H1 (cell line): Measurements from ENCODE around the gene MDM1. TPM values are rescaled to one million over a fixed set of nuclear protein-coding genes. Genes with fewer than 3 reads are reported as not detected.

Experiments used
- CTCF ChIA-PET: fragments of 300-600 bp; sonication (Branson Sonifier 250); formaldehyde crosslinking; loops from one replicate; lab custom pipeline; 2021; ENCODE audit not compliant: partially characterized antibody; lab: Charles Lee
- POLR2A ChIA-PET: fragments of 300-600 bp; sonication (Branson Sonifier 250); formaldehyde crosslinking; loops from one replicate; lab custom pipeline; 2021; ENCODE audit warnings: inconsistent platforms; ENCODE audit not compliant: partially characterized antibody; lab: Charles Lee
- DNase-seq, 2 experiments: peaks; one replicate each; pipeline versions ENCODE4 v3.0.0 to v3.0.0-alpha.2; 2010 to 2022; ENCODE audit warnings: low spot score in 2 of 2, low read depth in 1 of 2, mixed read lengths in 1 of 2
- FAIRE-seq: peaks from 2 replicates; lab custom pipeline; 2011; peaks lifted over from hg19 to GRCh38; lab: Jason Lieb, UNC
- H2AFZ ChIP-seq: 2 replicates; pipeline ENCODE4 v1.8.1; 2012; ENCODE audit warnings: low read length, inconsistent platforms
- H2AK5ac ChIP-seq: 2 replicates; pipeline ENCODE4 v1.6.1; 2013; ENCODE audit warnings: low read depth, low read length
- H2BK120ac ChIP-seq: replicated peaks from 2 replicates; pipeline ENCODE3; 2013; ENCODE audit warnings: low read depth, low read length, inconsistent platforms
- H2BK12ac ChIP-seq: 2 replicates; pipeline ENCODE4 v1.6.1; 2013; ENCODE audit warnings: low read depth, low read length
- H2BK15ac ChIP-seq: 2 replicates; pipeline ENCODE4 v1.6.1; 2013; ENCODE audit warnings: low read length
- H2BK20ac ChIP-seq: 2 replicates; pipeline ENCODE4 v1.6.1; 2013; ENCODE audit warnings: low read length
- H2BK5ac ChIP-seq: 2 replicates; pipeline ENCODE4 v1.6.1; 2013; ENCODE audit warnings: low read depth, low read length
- H3K14ac ChIP-seq: 2 replicates; pipeline ENCODE4 v1.6.1; 2013; ENCODE audit warnings: inconsistent platforms; ENCODE audit not compliant: insufficient read length
- H3K18ac ChIP-seq: 2 replicates; pipeline ENCODE4 v1.6.1; 2013; ENCODE audit warnings: low read length; ENCODE audit errors: extremely low read depth
- H3K23ac ChIP-seq: 2 replicates; pipeline ENCODE4 v1.6.1; 2013; ENCODE audit warnings: inconsistent platforms; ENCODE audit not compliant: insufficient read length
- H3K23me2 ChIP-seq: 2 replicates; pipeline ENCODE4 v1.6.1; 2013; ENCODE audit warnings: low read depth, low read length
- H3K27ac ChIP-seq: 2 replicates; pipeline ENCODE4 v1.6.1; 2011; ENCODE audit warnings: low read depth, low read length, inconsistent platforms
- H3K27me3 ChIP-seq, 4 experiments: replicated peaks in 1 of 4; 1 replicate in 1 of 4; 2 replicates in 3 of 4; pipeline versions ENCODE4 v1.6.1 to v1.8.1; 2011 to 2013; ENCODE audit warnings: low read length in 3 of 4, mild to moderate bottlenecking in 3 of 4, inconsistent platforms in 2 of 4, mixed read lengths in 2 of 4, moderate library complexity in 1 of 4; ENCODE audit not compliant: control insufficient read depth in 3 of 4, insufficient read depth in 3 of 4; ENCODE audit errors: extremely low read depth in 1 of 4
- H3K36me3 ChIP-seq, 4 experiments: 2 replicates each; pipeline versions ENCODE4 v1.6.1 to v1.8.1; 2011 to 2013; ENCODE audit warnings: mild to moderate bottlenecking in 4 of 4, low read length in 3 of 4, moderate library complexity in 2 of 4, control low read depth in 1 of 4, inconsistent platforms in 1 of 4; ENCODE audit not compliant: insufficient read depth in 4 of 4, control insufficient read depth in 2 of 4
- H3K4ac ChIP-seq: replicated peaks from 2 replicates; pipeline ENCODE3; 2013; ENCODE audit warnings: low read length, low read depth, mixed read lengths, inconsistent platforms; ENCODE audit not compliant: insufficient read length
- H3K4me1 ChIP-seq, 4 experiments: replicated peaks in 1 of 4; 1 replicate in 1 of 4; 2 replicates in 3 of 4; pipeline versions ENCODE4 v1.6.1 to v1.8.1; 2011 to 2013; ENCODE audit warnings: low read length in 3 of 4, inconsistent platforms in 2 of 4, mixed read lengths in 1 of 4; ENCODE audit not compliant: insufficient read depth in 4 of 4, control insufficient read depth in 3 of 4
- H3K4me2 ChIP-seq, 2 experiments: 2 replicates each; pipeline versions ENCODE4 v1.6.1 to v1.8.1; 2011 to 2013; ENCODE audit warnings: low read depth in 2 of 2, low read length in 2 of 2, control low read depth in 1 of 2, inconsistent platforms in 1 of 2, mild to moderate bottlenecking in 1 of 2; ENCODE audit not compliant: insufficient read depth in 1 of 2
- H3K4me3 ChIP-seq, 4 experiments: fragments of 200-600, 300-600 bp in 1 of 4; sonication (generic), shearing (Covaris generic), sonication (Bioruptor Twin) in 1 of 4; 2 replicates each; pipeline versions ENCODE4 v1.5.1 to v1.8.1; 2011 to 2016; ENCODE audit warnings: low read length in 4 of 4, low read depth in 3 of 4, control low read depth in 2 of 4, inconsistent platforms in 2 of 4, mild to moderate bottlenecking in 2 of 4, mixed read lengths in 1 of 4, moderate library complexity in 1 of 4; ENCODE audit not compliant: insufficient read depth in 2 of 4; ENCODE audit errors: extremely low read depth in 1 of 4
- H3K56ac ChIP-seq: replicated peaks from 2 replicates; pipeline ENCODE3; 2013; ENCODE audit warnings: low read depth, mild to moderate bottlenecking, mixed read lengths, low read length, inconsistent platforms; ENCODE audit not compliant: insufficient read length
- H3K79me1 ChIP-seq: 2 replicates; pipeline ENCODE4 v1.6.1; 2013; ENCODE audit warnings: low read depth, low read length, control low read depth
- H3K79me2 ChIP-seq, 2 experiments: 2 replicates each; pipeline versions ENCODE4 v1.6.1 to v1.8.1; 2012 to 2013; ENCODE audit warnings: low read length in 2 of 2, mild to moderate bottlenecking in 2 of 2, inconsistent platforms in 1 of 2; ENCODE audit not compliant: insufficient read depth in 2 of 2, control insufficient read depth in 1 of 2
- H3K9ac ChIP-seq, 4 experiments: replicated peaks in 1 of 4; 1 replicate in 1 of 4; 2 replicates in 3 of 4; pipeline versions ENCODE4 v1.6.1 to v1.8.1; 2011 to 2013; ENCODE audit warnings: low read depth in 3 of 4, low read length in 3 of 4, control low read depth in 2 of 4, mild to moderate bottlenecking in 2 of 4, moderate library complexity in 2 of 4, inconsistent platforms in 1 of 4; ENCODE audit errors: extremely low read depth in 1 of 4
- H3K9me3 ChIP-seq, 2 experiments: 2 replicates each; pipeline versions ENCODE4 v1.6.1 to v1.8.1; 2012 to 2013; ENCODE audit warnings: mild to moderate bottlenecking in 2 of 2, moderate library complexity in 2 of 2, control low read depth in 1 of 2, inconsistent platforms in 1 of 2, low read depth in 1 of 2, low read length in 1 of 2, mixed read lengths in 1 of 2; ENCODE audit not compliant: insufficient read depth in 2 of 2
- H4K20me1 ChIP-seq, 2 experiments: replicated peaks in 1 of 2; 2 replicates each; pipeline versions ENCODE3 to v1.8.1; 2011 to 2013; ENCODE audit warnings: inconsistent platforms in 2 of 2, low read length in 2 of 2, mild to moderate bottlenecking in 1 of 2; ENCODE audit not compliant: insufficient read depth in 2 of 2, control insufficient read depth in 1 of 2
- H4K5ac ChIP-seq: 2 replicates; pipeline ENCODE4 v1.6.1; 2013; ENCODE audit warnings: low read length, low read depth, mixed read lengths, inconsistent platforms; ENCODE audit not compliant: insufficient read length
- H4K8ac ChIP-seq: 2 replicates; pipeline ENCODE4 v1.8.0; 2013; ENCODE audit warnings: mild to moderate bottlenecking, moderate library complexity, low read length, inconsistent platforms; ENCODE audit not compliant: insufficient read depth; ENCODE audit errors: extremely low read depth
- H4K91ac ChIP-seq: replicated peaks from 2 replicates; pipeline ENCODE3; 2013; ENCODE audit warnings: low read length, mixed read lengths, inconsistent platforms; ENCODE audit not compliant: insufficient read length
- BACH1 ChIP-seq: IDR thresholded peaks from 2 replicates; pipeline ENCODE4 v1.6.1; 2012; ENCODE audit warnings: low read length, improper control_type of control experiment
- CTBP2 ChIP-seq: IDR thresholded peaks from 2 replicates; pipeline ENCODE4 v1.7.0; 2011; ENCODE audit warnings: borderline replicate concordance, mild to moderate bottlenecking, moderate library complexity, mixed read lengths, low read length; ENCODE audit not compliant: insufficient read depth, insufficient read length
- KDM5A ChIP-seq: fragments of 200-600 bp; IDR thresholded peaks from 2 replicates; pipeline ENCODE4 v1.7.1; 2012; ENCODE audit warnings: mild to moderate bottlenecking, low read length, inconsistent platforms, mixed read lengths
- POLR2AphosphoS5 ChIP-seq: IDR thresholded peaks from 2 replicates; pipeline ENCODE4 v1.6.1; 2011; ENCODE audit warnings: low read depth, low read length
- RAD21 ChIP-seq, 2 experiments: IDR thresholded peaks in 1 of 2; conservative IDR thresholded peaks in 1 of 2; 2 replicates each; pipeline ENCODE4 v1.6.1; 2011; ENCODE audit warnings: low read depth in 2 of 2, low read length in 2 of 2, improper control_type of control experiment in 1 of 2, inconsistent platforms in 1 of 2, mild to moderate bottlenecking in 1 of 2, moderate library complexity in 1 of 2
- SIN3A ChIP-seq, 2 experiments: IDR thresholded peaks in 1 of 2; conservative IDR thresholded peaks in 1 of 2; 2 replicates each; pipeline ENCODE4 v1.6.1; 2011 to 2012; ENCODE audit warnings: low read length in 2 of 2, improper control_type of control experiment in 1 of 2, low read depth in 1 of 2, mild to moderate bottlenecking in 1 of 2
- SIX5 ChIP-seq: IDR thresholded peaks from 2 replicates; pipeline ENCODE4 v1.6.1; 2011; ENCODE audit warnings: mild to moderate bottlenecking, low read depth, low read length
- SUZ12 ChIP-seq: fragments of 200-600 bp; sonication (generic); IDR thresholded peaks from 2 replicates; pipeline ENCODE4 v1.6.1; 2012; ENCODE audit warnings: mild to moderate bottlenecking, inconsistent platforms, low read length, moderate library complexity, mixed read lengths
- TAF1 ChIP-seq: IDR thresholded peaks from 2 replicates; pipeline ENCODE4 v1.6.1; 2011; ENCODE audit warnings: mild to moderate bottlenecking, low read depth, low read length
- TBP ChIP-seq: IDR thresholded peaks from 2 replicates; pipeline ENCODE4 v1.6.1; 2011; ENCODE audit warnings: low read depth, low read length, improper control_type of control experiment
- TEAD4 ChIP-seq: IDR thresholded peaks from 2 replicates; pipeline ENCODE4 v1.6.1; 2012; ENCODE audit warnings: low read depth, low read length, inconsistent platforms, mixed read lengths
- ZNF274 ChIP-seq: IDR thresholded peaks from 2 replicates; pipeline ENCODE4 v1.7.0; 2012; ENCODE audit warnings: low read length, borderline replicate concordance; ENCODE audit errors: extremely low read depth
- WGBS, 2 experiments: shearing (Covaris generic) in 1 of 2; methylation state at CpG; one replicate each; pipeline versions ENCODE4 v1.1.6 to v1.1.7; 2013 to 2015; ENCODE audit warnings: low lambda C conversion rate in 2 of 2, mixed read lengths in 2 of 2, inconsistent platforms in 1 of 2, low coverage in 1 of 2, missing lambda C conversion rate in 1 of 2; ENCODE audit not compliant: insufficient replicate concordance in 2 of 2, insufficient coverage in 1 of 2, insufficient read length in 1 of 2; ENCODE audit errors: extremely low coverage in 1 of 2, missing lambda C conversion rate in 1 of 2; 5-methylcytosine and 5-hydroxymethylcytosine counted together
- polyA plus RNA-seq, 7 experiments: library from polyadenylated mRNA; depleted of rRNA in 3 of 7; stranded (reverse) in 5 of 7; unstranded in 2 of 7; fragments of >200 nt in 5 of 7; fragments of 200-250 nt in 2 of 7; gene quantifications; 1 replicate in 5 of 7; 2 replicates in 1 of 7; 4 replicates in 1 of 7; pipeline versions ENCODE4 v1.2.1 to v1.2.3, GENCODE V29; 2011 to 2013; ENCODE audit warnings: missing spikeins in 2 of 7, mixed read lengths in 2 of 7
- total RNA-seq: library from RNA; stranded (reverse); fragmentation: NEBNext Ultra II Directional; extraction: Animal tissue kit (Norgen Biotek cat#: 25700); gene quantifications from 2 replicates; pipeline ENCODE4 v1.2.1, GENCODE V29; 2021
- TF ChIP-seq, protein P1 (sequence below): IDR thresholded peaks from 2 replicates; pipeline ENCODE4 v1.6.1; 2012; ENCODE audit warnings: low read length, inconsistent platforms

Gene MDM1
- total and polyA plus RNA-seq, 2 of the 8 experiments (the other 6 are each of a cell fraction or from before 2014, with no cell fraction given), result 3.1 to 10.7 TPM

DNA sequence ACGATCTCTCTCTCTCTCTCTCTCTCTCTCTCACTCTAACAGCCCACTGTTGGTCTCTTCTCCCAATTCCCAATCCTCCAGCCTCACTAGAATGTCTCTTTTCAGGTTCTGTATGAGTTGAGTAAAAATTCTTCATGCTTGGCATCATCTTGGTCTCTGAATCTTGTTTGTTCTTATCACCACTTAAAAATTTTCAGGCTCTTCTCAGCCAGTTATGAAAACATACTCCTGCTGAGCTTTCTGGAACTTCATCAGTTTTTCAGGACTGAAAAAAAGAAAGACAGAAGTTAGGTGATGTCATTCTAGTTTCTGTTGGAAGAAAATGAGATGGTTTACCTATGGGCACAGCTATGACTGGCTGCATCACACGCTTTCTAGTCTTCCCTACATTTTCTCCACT lies 67.3 kb downstream of the MDM1 start:
- H2AK5ac ChIP-seq, result no peak overlapping the region
- POLR2A ChIA-PET, result no interaction called here
- H3K23ac ChIP-seq, result no peak overlapping the region
- H3K4ac ChIP-seq, result no peak overlapping the region
- H3K9ac ChIP-seq, result no peak overlapping the region
- no peak overlapping the region for H3K18ac ChIP-seq
- no peak overlapping the region for H2BK20ac ChIP-seq
- H3K4me1 ChIP-seq, result 0 out of 7 replicates have a peak, but pooled peaks cover 0 to 3% (median 0%) of the 10 kb centered on the region in 4 experiments
- no peaks in the 10 kb centered on the region for H3K79me1 ChIP-seq
- no peaks in the 10 kb centered on the region for H3K36me3 ChIP-seq
- no peak overlapping the region for H3K4me3 ChIP-seq
- no peak overlapping the region for H3K4me2 ChIP-seq
- 85% methylated on average over 2 of the region's 2 CpGs; no CpG with 5 or more reads in 1 of the 2 experiments for WGBS, 2 experiments
- no peak overlapping the region for H2BK5ac ChIP-seq
- H2BK12ac ChIP-seq, result no peak overlapping the region
- no peaks in the 10 kb centered on the region for H4K20me1 ChIP-seq
- no peaks in the 10 kb centered on the region for H3K23me2 ChIP-seq
- DNase-seq (no peak), FAIRE-seq (no peak)
- no peaks in the 10 kb centered on the region for H3K79me2 ChIP-seq
- CTCF ChIA-PET, result no interaction called here
- H4K8ac ChIP-seq, result no peak overlapping the region
- H4K91ac ChIP-seq, result no peak overlapping the region
- no peak overlapping the region for H3K27ac ChIP-seq
- no peaks in the 10 kb centered on the region for H3K27me3 ChIP-seq
- H3K9me3 ChIP-seq, result no peaks in the 10 kb centered on the region
- no peak overlapping the region for H3K56ac ChIP-seq
- no peak overlapping the region for H3K14ac ChIP-seq
- H2BK120ac ChIP-seq, result no peak overlapping the region
- no peak overlapping the region for H4K5ac ChIP-seq
- H2AFZ ChIP-seq, result no peak overlapping the region
- no peak overlapping the region for H2BK15ac ChIP-seq
- TF ChIP-seq POLR2AphosphoS5 (no peak), CTBP2 (no peak), KDM5A (no peak), BACH1 (no peak), SIX5 (no peak), ZNF274 (no peak), TEAD4 (no peak), RAD21 (IDR thresholded peaks at IDR 0.05 in 1 of 2, conservative IDR thresholded peaks at IDR 0.05 in 1 of 2; ENCODE audit: low read depth in 2 of 2, low read length in 2 of 2) (no peak), TAF1 (no peak), SUZ12 (no peak), SIN3A (conservative IDR thresholded peaks at IDR 0.05 in 1 of 2, IDR thresholded peaks at IDR 0.05 in 1 of 2; ENCODE audit: low read depth in 1 of 2, low read length in 2 of 2) (no peak), TBP (no peak)
- TF ChIP-seq, protein P1, sequence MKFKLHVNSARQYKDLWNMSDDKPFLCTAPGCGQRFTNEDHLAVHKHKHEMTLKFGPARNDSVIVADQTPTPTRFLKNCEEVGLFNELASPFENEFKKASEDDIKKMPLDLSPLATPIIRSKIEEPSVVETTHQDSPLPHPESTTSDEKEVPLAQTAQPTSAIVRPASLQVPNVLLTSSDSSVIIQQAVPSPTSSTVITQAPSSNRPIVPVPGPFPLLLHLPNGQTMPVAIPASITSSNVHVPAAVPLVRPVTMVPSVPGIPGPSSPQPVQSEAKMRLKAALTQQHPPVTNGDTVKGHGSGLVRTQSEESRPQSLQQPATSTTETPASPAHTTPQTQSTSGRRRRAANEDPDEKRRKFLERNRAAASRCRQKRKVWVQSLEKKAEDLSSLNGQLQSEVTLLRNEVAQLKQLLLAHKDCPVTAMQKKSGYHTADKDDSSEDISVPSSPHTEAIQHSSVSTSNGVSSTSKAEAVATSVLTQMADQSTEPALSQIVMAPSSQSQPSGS, result no peak
